A172 (cell line): Measurements from ENCODE around the gene LRWD1. TPM values are rescaled to one million over a fixed set of nuclear protein-coding genes. Genes with fewer than 3 reads are reported as not detected.

Experiments used
- total RNA-seq: library from RNA; depleted of rRNA; stranded (reverse); fragments of >200 nt; shearing (Covaris generic); gene quantifications from 2 replicates; pipeline ENCODE4 v1.2.3, GENCODE V29; 2014; rRNA removed

Gene LRWD1
- total RNA-seq, 1 experiment from 2014 or later, result 52.0 TPM

Other genes with a start within 250 kb of the LRWD1 start
- 2.0 and 2.5 TPM in 2 replicates for gene SH2B2, start 178.1 kb upstream of the LRWD1 start, total RNA-seq
- gene SPDYE6, start 108.5 kb upstream of the LRWD1 start, total RNA-seq, result not detected in 2 replicates
- gene PRKRIP1, start 68.6 kb upstream of the LRWD1 start, total RNA-seq, result 27.1 and 33.5 TPM in 2 replicates
- 67.6 and 77.9 TPM in 2 replicates for gene ORAI2, start 31.4 kb upstream of the LRWD1 start, total RNA-seq
- 15.3 and 20.8 TPM in 2 replicates for gene ALKBH4, start 121 bp upstream of the LRWD1 start, total RNA-seq
- 45.6 and 52.1 TPM in 2 replicates for gene POLR2J, start 13.9 kb downstream of the LRWD1 start, total RNA-seq
- gene RASA4B, start 52.8 kb downstream of the LRWD1 start, total RNA-seq, result 0.07 and 3.9 TPM in 2 replicates
- 0.12 and 1.00 TPM in 2 replicates for gene UPK3BL2, start 78.7 kb downstream of the LRWD1 start, total RNA-seq
- 0.10 TPM in 1 of 2 replicates, not detected in the other for gene SPDYE2, start 86.2 kb downstream of the LRWD1 start, total RNA-seq
- gene POLR2J3, start 107.6 kb downstream of the LRWD1 start, total RNA-seq, result 8.6 and 14.1 TPM in 2 replicates
- 10.8 and 15.8 TPM in 2 replicates for gene RASA4, start 151.8 kb downstream of the LRWD1 start, total RNA-seq
- 12.8 and 13.9 TPM in 2 replicates for gene UPK3BL1, start 177.8 kb downstream of the LRWD1 start, total RNA-seq
- gene SPDYE2B, start 185.3 kb downstream of the LRWD1 start, total RNA-seq, result not detected in 2 replicates
- gene POLR2J2, start 206.7 kb downstream of the LRWD1 start, total RNA-seq, result 2.4 and 2.8 TPM in 2 replicates